GM21390 (cell line): ENCODE measurements around the gene PRKAR1A.

Source experiments
- ATAC-seq: cut with Tn5 transposase; IDR thresholded peaks from one replicate; pipeline ENCODE4 v1.9.1; 2021; ENCODE audit not compliant: unreplicated experiment

Gene PRKAR1A

GRCh38 chr17:68541816-68542215 lies 29.6 kb downstream of the PRKAR1A start:
- ATAC-seq, result no peak

- ATAC-seq, result no peak
These were observed 30.7 kb downstream of the PRKAR1A start for GRCh38 chr17:68542698-68543463.

GRCh38 chr17:68544111-68544915 lies 32.1 kb downstream of the PRKAR1A start:
- no peak for ATAC-seq

DNA sequence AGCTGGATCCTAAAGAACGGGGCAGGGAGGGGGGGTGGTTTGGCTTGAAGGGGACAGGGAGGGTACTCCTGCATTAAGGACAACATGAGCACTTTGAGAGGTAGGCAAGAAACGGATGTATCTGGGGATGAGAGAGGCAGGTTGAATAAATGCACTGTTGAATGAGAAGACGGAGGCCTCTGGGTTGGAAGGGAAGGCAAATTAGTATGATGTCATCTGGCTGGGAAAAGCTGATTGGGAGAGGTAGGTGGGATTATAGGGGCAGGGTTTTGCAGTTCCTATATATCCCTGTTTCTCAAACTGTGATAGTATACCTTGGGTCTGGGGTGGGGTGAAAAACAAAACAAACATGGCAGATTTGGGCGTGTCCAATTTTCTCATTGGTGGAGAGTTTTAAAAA lies 44.3 kb downstream of the PRKAR1A start:
- no peak for ATAC-seq

- ATAC-seq, result no peak
These were observed 47.1 kb downstream of the PRKAR1A start for GRCh38 chr17:68559316-68559715.

- no peak for ATAC-seq
These were observed 48.9 kb downstream of the PRKAR1A start for GRCh38 chr17:68560966-68561720.

GRCh38 chr17:68562736-68563135 lies 50.5 kb downstream of the PRKAR1A start:
- no peak for ATAC-seq

- ATAC-seq, result no peak
These were observed 52.3 kb downstream of the PRKAR1A start for GRCh38 chr17:68564415-68565111.

- no peak for ATAC-seq
These were observed 53.6 kb downstream of the PRKAR1A start for GRCh38 chr17:68565661-68566441.

DNA sequence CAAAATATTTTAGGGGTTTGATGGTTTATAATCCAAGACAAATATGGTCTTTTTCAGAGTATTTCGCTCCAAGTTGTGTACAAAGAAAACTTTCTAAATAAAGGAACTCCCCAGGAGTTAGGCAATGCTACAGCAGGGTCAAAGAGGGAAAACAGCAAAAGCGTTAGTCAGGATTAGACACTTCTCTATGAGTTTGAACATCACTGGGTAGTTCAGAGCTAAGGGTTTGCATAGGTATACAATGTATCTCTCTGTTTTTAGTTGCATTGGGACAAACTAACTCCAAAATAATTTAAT lies 54.2 kb downstream of the PRKAR1A start:
- ATAC-seq, result no peak

GRCh38 chr17:68567035-68567434 lies 54.8 kb downstream of the PRKAR1A start:
- no peak for ATAC-seq

GRCh38 chr17:68567581-68567980 lies 55.4 kb downstream of the PRKAR1A start:
- no peak for ATAC-seq

DNA sequence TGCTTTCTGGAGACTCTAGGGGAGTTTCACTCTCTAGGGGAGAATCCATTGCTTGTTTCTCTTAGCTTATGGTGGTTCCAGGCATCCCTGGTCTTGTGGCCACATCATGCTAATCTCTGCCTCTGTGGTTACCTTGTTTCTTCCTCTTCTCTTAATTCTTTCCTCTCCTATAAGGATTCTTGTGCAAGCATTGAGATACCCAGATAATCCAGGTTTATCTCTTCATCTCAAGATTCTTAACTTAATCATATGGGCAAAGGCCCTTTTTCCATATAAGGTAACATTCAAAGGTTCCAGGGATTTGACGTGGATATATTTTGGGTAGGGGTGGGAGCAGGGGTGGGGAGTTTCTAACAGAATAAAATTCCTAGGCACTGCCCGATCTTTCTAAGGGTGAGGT lies 56.4 kb downstream of the PRKAR1A start:
- no peak for ATAC-seq

DNA sequence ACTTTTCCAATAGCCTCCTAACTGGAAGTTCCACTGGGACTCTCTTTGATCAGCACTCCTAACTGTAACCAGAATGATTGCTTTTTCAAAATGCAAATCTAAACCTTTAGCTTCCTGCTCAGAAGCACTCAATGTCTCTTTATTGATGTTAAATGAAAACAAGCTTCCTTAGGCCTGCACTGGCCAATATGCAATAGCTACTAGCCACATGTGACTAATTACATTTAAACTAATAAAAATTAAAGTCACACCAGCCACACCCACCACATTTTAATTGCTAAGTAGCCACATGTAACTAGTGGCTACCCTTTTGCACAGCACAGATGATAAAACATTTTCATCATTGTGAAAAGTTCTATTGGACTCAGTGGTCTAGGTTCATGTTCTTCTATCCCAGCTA lies 57.1 kb downstream of the PRKAR1A start:
- ATAC-seq, result no peak

DNA sequence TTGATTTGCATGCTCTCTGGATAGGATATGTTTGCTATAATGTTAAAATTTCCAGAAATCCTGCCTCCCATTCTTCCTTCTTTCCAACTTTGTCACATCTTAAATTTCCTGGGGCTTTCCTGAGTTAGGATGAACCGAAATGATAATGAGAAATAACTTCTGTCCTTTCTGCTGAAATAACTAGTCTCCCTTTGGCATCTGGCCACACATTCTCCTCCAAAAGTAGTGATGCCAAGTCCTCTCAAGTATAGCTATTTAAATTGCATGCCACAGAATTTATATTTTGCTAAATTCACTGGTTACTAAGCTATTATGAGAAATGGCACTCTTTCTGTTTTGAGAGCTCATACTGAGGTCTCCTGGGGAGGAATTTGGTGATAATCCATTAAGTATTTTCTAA lies 58.3 kb downstream of the PRKAR1A start:
- no peak for ATAC-seq

- ATAC-seq, result no peak
These were observed 60.1 kb downstream of the PRKAR1A start for GRCh38 chr17:68572138-68572842.

- no peak for ATAC-seq
These were observed 61.1 kb downstream of the PRKAR1A start for GRCh38 chr17:68573338-68573737.

DNA sequence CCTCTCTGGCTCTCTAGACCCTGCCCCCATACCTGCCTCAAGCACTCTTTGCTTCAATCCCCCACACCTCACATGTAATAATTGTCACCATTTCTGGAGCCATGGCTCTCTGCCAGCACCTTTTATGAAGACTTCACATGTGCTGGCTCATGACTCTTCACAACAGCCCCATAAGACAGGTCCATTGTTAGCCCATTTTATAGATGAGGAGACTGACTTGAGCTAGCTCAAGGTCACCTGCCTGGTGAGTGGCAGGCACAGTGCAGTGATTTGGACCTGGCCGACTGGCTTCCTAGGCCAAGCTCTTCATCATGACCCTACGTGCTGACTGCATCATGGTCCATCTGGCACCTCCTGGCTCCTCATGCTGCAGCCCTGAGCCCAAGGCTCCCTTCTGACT lies 63.9 kb downstream of the PRKAR1A start:
- ATAC-seq, result no peak

DNA sequence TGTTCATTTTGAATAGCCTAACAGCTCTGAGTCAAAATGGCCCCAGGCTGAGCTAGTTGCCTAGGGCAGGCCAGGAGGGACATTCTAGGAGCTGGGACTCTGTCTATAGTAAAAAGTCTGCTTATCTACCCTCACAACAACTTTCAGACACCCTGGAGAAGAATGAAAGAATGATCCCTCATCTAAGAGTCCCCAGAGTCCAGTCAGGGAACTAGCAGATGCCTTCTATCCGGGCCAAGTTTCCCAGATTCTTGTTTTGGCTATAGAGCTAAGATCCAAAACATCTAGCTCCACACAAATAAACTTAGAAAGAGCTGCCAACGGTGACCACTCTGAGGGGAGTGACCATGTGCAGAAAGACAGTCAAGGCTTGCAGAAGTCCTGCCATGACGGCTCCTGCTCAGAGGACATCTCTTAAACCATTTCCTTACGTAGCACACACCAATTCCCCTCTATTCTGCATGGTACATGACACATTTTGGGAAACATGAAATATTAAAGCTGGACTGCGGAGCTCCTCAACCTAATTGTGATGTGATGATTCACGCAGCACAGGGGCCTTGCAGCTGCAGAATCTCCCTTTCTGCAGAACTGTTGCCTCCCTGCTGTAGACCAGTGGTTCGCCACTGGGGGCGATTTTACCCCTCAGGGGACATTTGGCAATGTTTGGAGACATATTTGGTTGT lies 64.7 kb downstream of the PRKAR1A start:
- no peak for ATAC-seq
